B cell (primary cell): Measurements from ENCODE around the gene PLSCR3. TPM values are rescaled to one million over a fixed set of nuclear protein-coding genes. Genes with fewer than 3 reads are reported as not detected.

Source experiments
- ATAC-seq: fragments of 200-7000 bp; cut with Tn5 transposase; one replicate; pipeline ENCODE4 v1.10.0; 2021; ENCODE audit warnings: low read depth, mild to moderate bottlenecking, moderate number of reproducible peaks, moderate library complexity
- CTCF ChIA-PET: fragments of 350-600 bp; sonication (Branson Sonifier 250); formaldehyde crosslinking; loops from one replicate; lab custom pipeline; 2021; ENCODE audit warnings: antibody characterized with exemption, inconsistent platforms; lab: Charles Lee
- POLR2A ChIA-PET: fragments of 350-600 bp; sonication (Branson Sonifier 250); formaldehyde crosslinking; loops from one replicate; lab custom pipeline; 2021; ENCODE audit warnings: antibody characterized with exemption; lab: Charles Lee
- DNase-seq: peaks from one replicate; pipeline ENCODE4 v3.0.0; 2013
- H2AFZ ChIP-seq: 2 replicates; pipeline ENCODE4 v1.6.1; 2012; ENCODE audit warnings: mild to moderate bottlenecking, low read depth, low read length; ENCODE audit not compliant: insufficient read depth, poor library complexity, severe bottlenecking
- H3K27ac ChIP-seq, 2 donors: 1 replicate in 1 of 2; 2 replicates in 1 of 2; pipeline ENCODE4 v1.5.1; 2012 to 2013; ENCODE audit warnings: low read length in 2 of 2, mild to moderate bottlenecking in 2 of 2, moderate library complexity in 1 of 2
- H3K27me3 ChIP-seq, 4 experiments: fragments of 200-600 bp in 1 of 4; sonication (generic) in 1 of 4; replicated peaks in 1 of 4; 1 replicate in 2 of 4; 2 replicates in 2 of 4; pipeline versions ENCODE4 v1.6.1 to v1.7.0; 2013 to 2016; ENCODE audit warnings: low read length in 3 of 4, mild to moderate bottlenecking in 2 of 4, mixed read lengths in 1 of 4, moderate library complexity in 1 of 4; ENCODE audit not compliant: insufficient read depth in 4 of 4, control insufficient read depth in 3 of 4; ENCODE audit errors: control extremely low read depth in 1 of 4
- H3K36me3 ChIP-seq, 2 experiments: replicated peaks in 1 of 2; 1 replicate in 1 of 2; 2 replicates in 1 of 2; pipeline versions ENCODE4 v1.6.1 to v1.7.1; 2013; ENCODE audit warnings: low read length in 1 of 2; ENCODE audit not compliant: insufficient read depth in 2 of 2, control insufficient read depth in 1 of 2; ENCODE audit errors: control extremely low read depth in 1 of 2, extremely low read depth in 1 of 2
- H3K4me1 ChIP-seq, 2 donors: fragments of 200-600 bp in 1 of 2; sonication (generic) in 1 of 2; 1 replicate in 1 of 2; 2 replicates in 1 of 2; pipeline versions ENCODE4 v1.5.1 to v1.6.1; 2013 to 2017; ENCODE audit warnings: low read length in 2 of 2; ENCODE audit not compliant: control insufficient read depth in 2 of 2, insufficient read depth in 2 of 2
- H3K4me2 ChIP-seq: replicated peaks from 2 replicates; pipeline ENCODE3; 2012; ENCODE audit warnings: mild to moderate bottlenecking, low read depth, low read length; ENCODE audit not compliant: poor library complexity, severe bottlenecking
- H3K4me3 ChIP-seq, 5 experiments: fragments of 200-600 bp in 1 of 5; sonication (generic) in 1 of 5; 1 replicate in 3 of 5; 2 replicates in 2 of 5; pipeline versions ENCODE4 v1.5.1 to v1.7.0; 2011 to 2016; ENCODE audit warnings: low read length in 4 of 5, mild to moderate bottlenecking in 4 of 5, low read depth in 2 of 5, control low read depth in 1 of 5, moderate library complexity in 1 of 5; ENCODE audit not compliant: insufficient read depth in 1 of 5; ENCODE audit errors: control extremely low read depth in 1 of 5, extremely low read depth in 1 of 5
- H3K79me2 ChIP-seq: fragments of 200-600 bp; sonication (generic); one replicate; pipeline ENCODE4 v1.6.0; 2016; ENCODE audit warnings: low read length; ENCODE audit not compliant: control insufficient read depth, insufficient read depth
- H3K9ac ChIP-seq: fragments of 200-600 bp; sonication (generic); 2 replicates; pipeline ENCODE4 v1.6.1; 2017; ENCODE audit warnings: mild to moderate bottlenecking, low read length, moderate library complexity
- H3K9me3 ChIP-seq, 3 donors: one replicate each; pipeline versions ENCODE4 v1.6.1 to v1.7.1; 2013; ENCODE audit warnings: low read length in 2 of 3; ENCODE audit not compliant: control insufficient read depth in 2 of 3, insufficient read depth in 1 of 3; ENCODE audit errors: control extremely low read depth in 1 of 3
- H4K20me1 ChIP-seq: 2 replicates; pipeline ENCODE4 v1.6.0; 2012; ENCODE audit warnings: mild to moderate bottlenecking, low read length; ENCODE audit not compliant: insufficient read depth, control insufficient read depth, poor library complexity, severe bottlenecking
- H3K27ac Mint-ChIP-seq: one replicate; pipeline ENCODE4 v1.8.0; 2021; ENCODE audit warnings: mixed read lengths
- H3K27me3 Mint-ChIP-seq: one replicate; pipeline ENCODE4 v1.8.0; 2021; ENCODE audit warnings: mixed read lengths
- H3K4me1 Mint-ChIP-seq: one replicate; pipeline ENCODE4 v1.8.0; 2021; ENCODE audit warnings: mixed read lengths
- H3K4me3 Mint-ChIP-seq: one replicate; pipeline ENCODE4 v1.8.0; 2021; ENCODE audit warnings: mixed read lengths
- H3K9me3 Mint-ChIP-seq: one replicate; pipeline ENCODE4 v1.8.0; 2022; ENCODE audit warnings: mixed read lengths; ENCODE audit not compliant: insufficient read depth
- CTCF ChIP-seq: fragments of 200-600 bp; IDR thresholded peaks from one replicate; pipeline ENCODE4 v1.8.0; 2022; ENCODE audit warnings: antibody characterized with exemption, mild to moderate bottlenecking
- EZH2 ChIP-seq: IDR thresholded peaks from 2 replicates; pipeline ENCODE4 v1.6.1; 2012; ENCODE audit warnings: borderline replicate concordance, low read depth, mild to moderate bottlenecking, moderate library complexity, low read length; ENCODE audit not compliant: insufficient read depth, poor library complexity, severe bottlenecking
- WGBS: methylation state at CpG from one replicate; pipeline ENCODE4 v1.1.5; 2013; ENCODE audit warnings: missing lambda C conversion rate; ENCODE audit not compliant: insufficient coverage; 5-methylcytosine and 5-hydroxymethylcytosine counted together
- intact Hi-C: fragments of 100-400 bp; cut with micrococcal nuclease; formaldehyde crosslinking; loops from one replicate; pipeline ENCODE4 v1.10.0; 2022
- polyA plus RNA-seq: library from polyadenylated mRNA; depleted of rRNA; stranded (reverse); fragments of >200 nt; gene quantifications from 2 replicates; pipeline ENCODE4 v1.2.3, GENCODE V29; 2012
- total RNA-seq, 2 donors: library from RNA; stranded (reverse); fragments of 120-200 nt in 1 of 2; gene quantifications; 1 replicate in 1 of 2; 2 replicates in 1 of 2; pipeline versions ENCODE4 v1.2.3 to v1.2.4, GENCODE V29; 2013 to 2022

The PLSCR3 gene
- total and polyA plus RNA-seq, 2 donors (not counting 1 experiment from before 2014, with no cell fraction given), result 31.6 to 122 TPM

DNA sequence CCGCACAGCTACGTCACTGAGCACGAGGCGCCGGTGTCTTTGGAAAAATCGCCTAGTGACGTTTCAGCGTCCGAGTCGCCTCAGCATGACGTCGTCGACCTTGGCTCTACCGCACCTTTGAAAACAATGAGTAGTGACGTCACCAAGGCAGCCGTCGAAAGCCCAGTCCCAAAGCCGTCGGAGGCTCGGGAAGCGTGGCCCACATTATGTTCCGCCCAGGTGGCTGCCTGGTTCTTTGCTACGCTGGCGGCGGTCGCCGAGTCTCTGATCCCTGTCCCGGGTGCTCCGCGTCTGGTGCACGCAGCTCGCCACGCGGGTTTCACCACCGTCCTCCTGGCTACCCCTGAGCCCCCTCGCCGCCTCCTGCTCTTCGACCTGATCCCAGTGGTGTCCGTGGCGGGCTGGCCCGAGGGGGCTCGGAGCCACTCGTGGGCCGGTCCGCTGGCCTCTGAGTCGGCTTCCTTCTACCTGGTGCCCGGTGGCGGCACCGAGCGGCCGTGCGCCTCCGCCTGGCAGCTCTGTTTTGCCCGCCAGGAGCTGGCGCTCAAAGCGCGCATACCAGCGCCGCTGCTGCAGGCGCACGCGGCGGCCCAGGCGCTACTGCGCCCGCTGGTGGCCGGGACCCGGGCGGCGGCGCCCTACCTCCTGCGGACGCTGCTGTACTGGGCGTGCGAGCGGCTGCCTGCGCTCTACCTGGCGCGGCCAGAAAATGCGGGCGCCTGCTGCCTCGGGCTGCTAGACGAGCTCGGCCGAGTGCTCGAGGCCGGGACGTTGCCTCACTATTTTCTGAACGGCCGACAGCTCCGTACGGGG lies 42.4 kb upstream of the PLSCR3 start:
- Histone ChIP-seq H3K4me2 (peak overlapping the region; percentile 93), H2AFZ (no peak overlapping the region), H3K9me3 (peaks cover 0 to 34% (median 0%) of the 10 kb centered on the region in 3 donors), H3K9ac (peak overlapping the region; percentile 81), H3K4me3 (peak overlapping the region in 4 of 5 experiments; percentile 77 to 85 (median 79)), H3K27me3 (peaks cover 0 to 39% (median 28%) of the 10 kb centered on the region in 4 experiments), H4K20me1 (peaks cover 49% of the 10 kb centered on the region), H3K36me3 (no peaks in the 10 kb centered on the region), H3K27ac (peak overlapping the region; percentile 12 to 80), H3K4me1 (peaks cover 51 to 53% of the 10 kb centered on the region in 2 donors), H3K79me2 (peaks cover 27% of the 10 kb centered on the region)
- Mint-ChIP-seq H3K4me3 (peak overlapping the region; percentile 96), H3K4me1 (peaks cover 48% of the 10 kb centered on the region), H3K27me3 (peaks cover 32% of the 10 kb centered on the region), H3K9me3 (no peaks in the 10 kb centered on the region), H3K27ac (peak overlapping the region; percentile 94)
- peak; percentile 82 for TF ChIP-seq CTCF
- TF ChIP-seq EZH2, result no peak
- DNase-seq (peak; percentile 87), ATAC-seq (peak; percentile 52)
- ChIA-PET POLR2A (interaction anchor here (0.8 to 3.2 kb wide), 13 partner anchors 33 to 250 kb away, joined by 3 to 27 read pairs (median 3); partner anchors contain the start of genes GPS2, POLR2A, SENP3 and SLC35G6), CTCF (interaction anchor here (0.6 to 4.2 kb wide), 45 partner anchors 9 to 251 kb away, joined by 3 to 43 read pairs (median 5); partner anchors contain the start of genes ACAP1, CD68, CHRNB1 and MPDU1)
- 21% methylated on average over 92 of the region's 92 CpGs for WGBS
- intact Hi-C loops, result loop anchor here (5.0 kb wide), 2 partner anchors 399 to 1949 kb away; partner anchors contain the start of genes DERL2, MIS12 and SLC16A13
